Caki2 (cell line): Measurements from ENCODE around the gene CEP128. TPM values are rescaled to one million over a fixed set of nuclear protein-coding genes. Genes with fewer than 3 reads are reported as not detected.

Experiments
- DNase-seq: peaks from one replicate; pipeline ENCODE4 v3.0.0-alpha.2; 2015; ENCODE audit warnings: low read depth
- in situ Hi-C: cut with HindIII; loops from 2 replicates; pipeline ENCODE4 v1.10.0; 2016; ENCODE audit warnings: low sequenced_read_pairs, low pct_unique_long_range_greater_than_20kb, mixed read lengths
- total RNA-seq: library from RNA; depleted of rRNA; stranded (reverse); fragments of >200 nt; shearing (Covaris generic); gene quantifications from 2 replicates; pipeline ENCODE4 v1.2.3, GENCODE V29; 2014; ENCODE audit warnings: low replicate concordance; rRNA removed

CEP128 gene
- total RNA-seq: 3.3 and 3.6 TPM in 2 replicates

DNA sequence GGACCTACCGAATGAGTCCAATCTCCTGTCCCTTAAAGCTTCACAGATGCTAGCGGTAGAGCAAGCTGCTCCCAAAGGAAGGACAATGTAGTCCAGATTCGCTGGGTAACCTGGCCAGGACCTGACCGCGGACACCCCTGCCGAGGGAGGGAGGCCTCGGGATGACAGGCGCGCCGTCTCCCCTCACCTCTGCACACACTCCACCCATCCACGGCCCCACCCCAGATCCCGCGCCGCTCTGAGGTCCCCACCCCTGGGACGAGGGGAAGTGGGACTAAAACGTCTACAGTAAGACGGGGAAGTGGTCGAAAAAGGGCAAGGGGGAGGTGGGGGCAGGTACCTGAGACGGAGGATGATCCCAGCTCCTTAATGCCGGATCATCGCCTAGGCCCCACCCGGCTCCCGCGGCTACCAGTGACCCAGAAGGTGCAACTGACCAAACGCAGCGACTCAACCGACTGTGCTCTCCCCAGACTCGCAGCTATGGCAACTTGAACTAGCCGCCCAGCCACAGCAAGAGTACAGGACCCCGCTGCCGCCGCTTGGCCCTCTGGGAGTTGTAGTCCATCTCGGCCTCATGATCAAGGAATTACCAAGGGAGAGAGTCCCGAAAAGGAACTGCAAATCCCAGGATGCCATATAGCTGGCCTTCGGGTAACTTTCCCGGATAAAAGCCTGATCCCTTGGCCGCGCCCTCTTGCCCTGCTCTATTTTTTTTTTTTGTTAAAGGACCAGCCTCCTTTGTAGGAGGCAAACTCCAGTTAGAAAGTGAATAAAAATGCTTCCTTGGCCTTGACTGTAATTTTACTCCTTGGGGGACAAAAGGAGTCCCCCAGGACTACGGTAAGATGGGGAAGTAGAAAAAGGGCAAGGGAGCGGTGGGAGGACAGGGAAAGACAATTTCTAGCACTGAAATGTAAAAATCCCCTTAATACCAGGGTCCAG is at the start of gene CEP128:
Gene CEP128 (minus strand): TSS at position 498 of the 945 bp plus-strand sequence.
- peak; percentile 96 for DNase-seq
- in situ Hi-C loops: no loop called here

DNA sequence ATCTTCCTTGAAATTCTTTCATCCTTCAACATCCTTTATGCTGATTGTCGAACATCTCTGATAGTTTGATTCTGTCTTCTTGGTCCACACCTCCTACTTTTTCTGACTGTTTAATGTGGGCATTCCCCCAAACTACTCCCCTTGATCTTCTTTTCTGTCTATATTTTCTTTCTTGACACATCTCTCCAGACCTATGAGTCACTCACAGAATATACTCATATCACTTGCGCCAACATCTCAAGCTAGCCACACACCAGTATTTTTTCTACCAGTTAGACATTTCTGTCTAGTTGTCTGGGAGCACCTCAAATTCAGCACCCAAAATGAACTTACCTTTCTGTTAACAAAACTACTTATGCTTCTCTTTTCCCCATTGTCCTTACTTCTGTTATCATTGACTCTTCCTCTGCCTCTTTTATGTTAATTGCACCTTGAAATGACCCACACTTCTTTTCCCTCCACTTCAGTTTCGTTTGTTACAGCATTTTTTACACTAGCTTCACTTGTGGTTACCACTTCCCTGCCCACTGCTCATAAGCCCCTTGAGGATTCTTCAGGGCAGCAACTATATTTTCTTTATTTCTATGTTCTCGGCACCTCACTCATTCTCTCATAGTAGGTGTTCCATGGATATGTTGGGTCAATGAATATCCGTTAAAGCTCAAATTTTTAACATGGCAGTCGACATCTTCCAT is 47.3 kb upstream of the CEP128 start:
- no peak for DNase-seq
- in situ Hi-C loops: no loop called here

- in situ Hi-C loops: no loop called here
- DNase-seq: no peak
Measured at GRCh38 chr14:80988192-80988591, 46.7 kb upstream of the CEP128 start.

DNA sequence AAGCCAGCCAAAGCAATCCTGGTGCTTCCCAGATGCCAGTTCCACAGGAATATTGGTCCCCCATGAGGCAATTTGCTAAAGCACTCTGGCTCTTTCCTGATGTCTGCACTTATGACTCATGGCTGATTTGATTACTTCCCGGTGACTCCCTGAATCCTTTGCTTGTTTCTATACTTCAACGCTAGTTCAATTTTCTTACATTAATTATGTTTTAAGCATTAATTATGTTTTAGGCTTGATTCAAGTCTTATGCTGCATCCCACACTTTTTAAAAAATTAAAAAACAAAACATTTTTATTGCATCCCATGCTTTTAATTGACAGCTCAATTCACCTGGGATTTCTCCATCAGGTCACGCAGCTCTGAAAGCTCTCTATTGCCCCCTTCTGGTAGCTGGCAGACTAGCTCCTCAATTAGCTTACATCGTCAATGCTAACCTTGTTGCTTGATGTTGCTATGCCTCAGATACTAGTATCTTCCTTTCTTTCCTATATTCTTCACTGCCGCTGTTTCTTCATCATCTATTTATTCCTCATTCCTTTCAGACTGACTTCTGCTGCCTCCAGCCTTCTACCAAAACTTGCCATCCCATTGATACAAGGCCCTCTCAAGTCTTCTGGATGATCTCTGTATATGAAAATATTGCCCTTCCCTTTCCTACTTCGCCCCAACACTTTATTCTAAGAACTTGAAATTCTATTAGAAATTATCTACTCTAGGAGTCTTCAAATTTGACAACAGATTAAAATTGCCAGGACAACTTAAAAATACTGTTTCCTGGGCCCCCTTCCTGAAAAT is 45.9 kb upstream of the CEP128 start:
- peak; percentile 57 for DNase-seq
- in situ Hi-C loops: no loop called here

DNA sequence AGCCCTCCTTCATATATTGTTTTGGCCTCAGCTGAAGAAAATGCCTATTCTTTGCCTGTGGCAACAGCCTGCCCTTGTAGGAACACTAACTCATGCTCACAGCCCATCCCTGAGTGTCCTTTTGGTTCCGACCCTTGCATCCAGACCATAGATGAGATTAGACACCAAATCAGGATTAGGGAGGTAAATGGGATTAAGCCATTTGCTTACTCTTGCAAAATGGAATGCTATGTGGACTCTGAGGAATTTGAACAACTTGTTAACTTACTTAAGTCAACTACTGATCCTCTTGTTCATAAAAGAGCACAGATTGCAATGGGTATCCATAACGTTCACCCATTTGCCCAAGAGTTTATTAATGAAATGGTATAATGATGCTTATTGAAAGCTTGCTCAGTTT is 41.2 kb upstream of the CEP128 start:
- in situ Hi-C loops: no loop called here
- DNase-seq: no peak

GRCh38 chr14:80981673-80982072 is 40.1 kb upstream of the CEP128 start:
- in situ Hi-C loops: no loop called here
- DNase-seq: no peak

DNA sequence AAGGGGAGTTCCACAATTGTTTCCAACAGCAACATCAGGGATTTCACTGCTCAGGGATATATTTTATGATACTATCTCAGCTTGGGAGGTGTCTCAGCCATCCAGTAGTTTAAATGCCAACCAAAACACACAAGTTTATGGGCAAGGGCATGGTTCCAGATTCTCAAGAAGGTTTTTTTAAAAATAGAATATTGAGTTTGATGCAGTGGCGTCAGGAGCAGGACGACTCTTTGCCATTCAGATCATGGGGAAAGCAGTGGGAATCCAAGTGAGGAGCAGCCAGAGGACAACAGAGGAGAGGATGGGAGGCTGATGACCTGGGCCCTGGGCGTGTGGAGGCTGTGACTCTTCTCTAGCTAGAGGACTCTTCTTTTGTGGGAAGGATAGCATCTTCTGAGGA is 39.6 kb upstream of the CEP128 start:
- in situ Hi-C loops: no loop called here
- no peak for DNase-seq

GRCh38 chr14:80979951-80980350 is 38.4 kb upstream of the CEP128 start:
- no peak for DNase-seq
- in situ Hi-C loops: no loop called here

- DNase-seq: no peak
- in situ Hi-C loops: no loop called here
Measured at GRCh38 chr14:80978403-80978802, 36.9 kb upstream of the CEP128 start.

GRCh38 chr14:80977221-80977620 is 35.7 kb upstream of the CEP128 start:
- in situ Hi-C loops: no loop called here
- DNase-seq: no peak

DNA sequence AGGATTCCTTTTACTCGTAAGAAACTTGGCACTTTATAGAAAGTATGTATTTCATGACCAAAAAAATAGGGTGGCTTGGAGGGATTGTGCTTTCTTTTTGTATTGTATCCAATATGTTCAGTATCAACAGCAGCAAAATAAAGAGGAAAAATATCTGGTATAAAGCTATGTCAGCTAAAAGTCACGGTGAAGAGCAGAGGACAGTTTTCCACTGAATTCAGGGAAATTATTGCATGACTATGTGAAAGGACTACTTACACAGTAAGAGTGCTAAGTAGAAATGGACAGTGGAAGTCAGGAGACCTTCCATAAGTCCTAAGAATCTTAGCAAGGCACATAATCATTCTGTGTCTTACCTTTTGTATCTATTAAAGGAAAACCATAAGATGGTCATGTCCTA is 33.1 kb upstream of the CEP128 start:
- in situ Hi-C loops: no loop called here

GRCh38 chr14:80973931-80974641 is 32.5 kb upstream of the CEP128 start:
- DNase-seq: peak; percentile 65
- in situ Hi-C loops: no loop called here

More for the DNA sequence above, 33.1 kb upstream of the CEP128 start:
- no peak for DNase-seq

DNA sequence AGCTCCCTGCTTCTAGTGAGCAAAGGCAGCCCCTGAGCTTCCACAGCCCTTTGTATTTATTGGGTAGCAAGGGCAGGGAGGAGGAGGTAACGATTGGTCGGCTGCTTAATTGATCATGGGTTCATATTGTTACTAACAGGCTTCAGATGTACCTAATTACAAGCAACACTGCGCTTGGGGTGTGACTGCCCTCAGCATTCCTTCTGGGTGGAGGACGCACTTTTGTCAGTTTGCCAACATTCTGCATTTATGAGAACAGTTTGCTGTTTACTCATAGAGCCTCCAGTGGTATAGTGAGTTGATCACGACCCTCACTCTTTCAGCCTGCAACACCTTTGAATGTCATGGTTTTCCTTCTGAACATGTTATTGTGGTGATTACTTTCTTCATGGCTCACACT is 23.5 kb upstream of the CEP128 start:
- no peak for DNase-seq

GRCh38 chr14:80959496-80959895 is 18.0 kb upstream of the CEP128 start:
- no peak for DNase-seq
- in situ Hi-C loops: no loop called here

More for the DNA sequence above, 23.5 kb upstream of the CEP128 start:
- in situ Hi-C loops: no loop called here

DNA sequence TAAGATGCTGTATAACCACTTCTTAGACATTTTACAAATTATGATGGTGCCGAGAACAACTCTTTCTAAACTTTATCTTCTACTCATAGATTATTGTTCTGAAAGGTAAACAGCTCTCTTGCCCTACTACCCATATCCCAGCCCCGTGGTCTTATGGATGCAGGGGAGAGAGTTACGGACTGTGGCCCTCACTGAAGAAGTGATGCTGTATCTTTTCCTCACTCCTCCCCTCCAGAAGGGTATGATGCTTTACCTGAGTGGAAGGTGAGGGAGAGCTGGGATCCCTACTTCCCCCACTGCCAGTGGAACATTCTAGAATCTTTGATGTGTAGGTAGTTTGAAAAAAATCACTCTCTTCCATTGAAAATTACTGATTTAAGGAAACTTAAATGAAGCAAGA is 17.4 kb upstream of the CEP128 start:
- DNase-seq: no peak
- in situ Hi-C loops: no loop called here

GRCh38 chr14:80958226-80958625 is 16.7 kb upstream of the CEP128 start:
- no peak for DNase-seq
- in situ Hi-C loops: no loop called here

GRCh38 chr14:80957613-80958012 is 16.1 kb upstream of the CEP128 start:
- in situ Hi-C loops: no loop called here
- no peak for DNase-seq

DNA sequence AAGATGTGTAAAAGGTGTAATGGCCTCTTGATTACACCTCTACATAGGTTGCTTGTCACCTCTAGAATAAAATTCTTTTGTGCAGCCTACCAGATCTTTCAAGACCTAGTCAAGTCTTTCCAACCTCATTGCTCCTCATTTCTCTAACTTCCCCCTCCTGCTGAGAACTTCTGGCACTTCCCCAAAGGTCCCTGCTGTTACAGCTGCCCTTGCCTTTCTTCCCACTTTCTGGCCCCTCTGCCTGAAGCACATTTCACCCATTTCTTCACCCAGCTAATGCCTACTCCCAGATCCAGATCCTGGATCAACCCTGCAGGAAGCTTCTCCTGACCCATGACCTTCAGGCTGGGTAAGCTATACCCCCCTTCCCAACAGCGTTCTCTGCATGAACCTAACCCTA is 15.4 kb upstream of the CEP128 start:
- DNase-seq: no peak
- in situ Hi-C loops: no loop called here
